WTC11 (cell line): ENCODE results near the gene CYP8B1. TPM values are rescaled to one million over a fixed set of nuclear protein-coding genes. Genes with fewer than 3 reads are reported as not detected.

Experiments
- ATAC-seq: fragments of 200-7000 bp; cut with Tn5 transposase; 2 replicates; pipeline ENCODE4 v1.10.0; 2021; ENCODE audit warnings: mild to moderate bottlenecking, moderate library complexity
- CTCF ChIA-PET: fragments of 300-600 bp; sonication (Branson Sonifier 250); formaldehyde crosslinking; loops from one replicate; lab custom pipeline; 2021; ENCODE audit warnings: antibody characterized with exemption; lab: Charles Lee
- POLR2A ChIA-PET: fragments of 350-600 bp; sonication (Branson Sonifier 250); formaldehyde crosslinking; loops from one replicate; lab custom pipeline; 2021; ENCODE audit warnings: antibody characterized with exemption; lab: Charles Lee
- DNase-seq: peaks from one replicate; pipeline ENCODE4 v3.0.0; 2021; ENCODE audit warnings: low spot score
- H3K27ac Mint-ChIP-seq: 2 replicates; pipeline ENCODE4 v1.8.0; 2021; ENCODE audit warnings: mixed read lengths
- H3K27me3 Mint-ChIP-seq: 2 replicates; pipeline ENCODE4 v1.8.0; 2021; ENCODE audit warnings: low read depth, mild to moderate bottlenecking, moderate library complexity, mixed read lengths
- H3K36me3 Mint-ChIP-seq: 2 replicates; pipeline ENCODE4 v1.8.0; 2021; ENCODE audit warnings: mixed read lengths
- H3K4me1 Mint-ChIP-seq: 2 replicates; pipeline ENCODE4 v1.8.0; 2022; ENCODE audit warnings: mixed read lengths
- H3K4me3 Mint-ChIP-seq: 2 replicates; pipeline ENCODE4 v1.8.0; 2021; ENCODE audit warnings: mild to moderate bottlenecking, moderate library complexity, mixed read lengths
- H3K9me3 Mint-ChIP-seq: 2 replicates; pipeline ENCODE4 v1.8.0; 2021; ENCODE audit warnings: mixed read lengths
- ARID4B ChIP-seq: sonication (generic); formaldehyde crosslinking; IDR thresholded peaks from 2 replicates; pipeline ENCODE4 v1.8.0; 2023; ENCODE audit warnings: missing genetic modification reagents, mild to moderate bottlenecking, borderline replicate concordance
- CTCF ChIP-seq: fragments of 200-600 bp; IDR thresholded peaks from 2 replicates; pipeline ENCODE4 v1.8.0; 2022; ENCODE audit warnings: antibody characterized with exemption
- E2F4 ChIP-seq: sonication (generic); formaldehyde crosslinking; IDR thresholded peaks from 2 replicates; pipeline ENCODE4 v1.8.1; 2022; ENCODE audit warnings: low read depth, mild to moderate bottlenecking, moderate library complexity, missing genetic modification reagents, borderline replicate concordance
- EMX1 ChIP-seq: fragments of 250-450 bp; sonication (Bioruptor Pico); IDR thresholded peaks from 2 replicates; pipeline ENCODE4 v1.8.0; 2021; ENCODE audit warnings: mild to moderate bottlenecking
- GABPB1 ChIP-seq: sonication (generic); formaldehyde crosslinking; IDR thresholded peaks from 2 replicates; pipeline ENCODE4 v1.8.1; 2023; ENCODE audit warnings: mild to moderate bottlenecking, missing genetic modification reagents
- IRF1 ChIP-seq: sonication (generic); formaldehyde crosslinking; IDR thresholded peaks from 2 replicates; pipeline ENCODE4 v1.8.0; 2023; ENCODE audit warnings: missing genetic modification reagents
- MYBL2 ChIP-seq: sonication (generic); formaldehyde crosslinking; IDR thresholded peaks from 2 replicates; pipeline ENCODE4 v1.8.1; 2023; ENCODE audit warnings: mild to moderate bottlenecking, moderate library complexity, missing genetic modification reagents
- NR3C1 ChIP-seq: sonication (generic); formaldehyde crosslinking; conservative IDR thresholded peaks from 2 replicates; pipeline ENCODE4 v1.8.1; 2023; ENCODE audit warnings: low read depth, mild to moderate bottlenecking, missing genetic modification reagents
- PRDM15 ChIP-seq: sonication (generic); formaldehyde crosslinking; IDR thresholded peaks from 2 replicates; pipeline ENCODE4 v1.8.0; 2022; ENCODE audit warnings: missing genetic modification reagents
- PREB ChIP-seq: sonication (generic); formaldehyde crosslinking; IDR thresholded peaks from 2 replicates; pipeline ENCODE4 v1.8.1; 2022; ENCODE audit warnings: mild to moderate bottlenecking, missing genetic modification reagents, moderate library complexity, borderline replicate concordance
- PRRX2 ChIP-seq: fragments of 250-450 bp; sonication (Bioruptor Pico); IDR thresholded peaks from 2 replicates; pipeline ENCODE4 v1.8.0; 2021; ENCODE audit warnings: mild to moderate bottlenecking
- SMAD3 ChIP-seq: sonication (generic); formaldehyde crosslinking; IDR thresholded peaks from 2 replicates; pipeline ENCODE4 v1.8.0; 2022; ENCODE audit warnings: missing genetic modification reagents, mild to moderate bottlenecking, borderline replicate concordance
- SP1 ChIP-seq: sonication (generic); formaldehyde crosslinking; conservative IDR thresholded peaks from 2 replicates; pipeline ENCODE4 v1.8.1; 2022; ENCODE audit warnings: missing genetic modification reagents
- TP53 ChIP-seq: sonication (generic); formaldehyde crosslinking; IDR thresholded peaks from 2 replicates; pipeline ENCODE4 v1.8.1; 2023; ENCODE audit warnings: mild to moderate bottlenecking, missing genetic modification reagents
- USF2 ChIP-seq: sonication (generic); formaldehyde crosslinking; IDR thresholded peaks from 2 replicates; pipeline ENCODE4 v1.8.1; 2023; ENCODE audit warnings: mild to moderate bottlenecking, missing genetic modification reagents, moderate library complexity
- ZNF263 ChIP-seq: sonication (generic); formaldehyde crosslinking; IDR thresholded peaks from 2 replicates; pipeline ENCODE4 v1.8.1; 2022; ENCODE audit warnings: low read depth, mild to moderate bottlenecking, moderate library complexity, missing genetic modification reagents
- total RNA-seq: library from RNA; stranded (reverse); gene quantifications from 3 replicates; pipeline ENCODE4 v1.2.3, GENCODE V29; 2021

Gene CYP8B1
- total RNA-seq, 1 experiment from 2014 or later = 0.13 TPM

GRCh38 chr3:42855547-42856380, 19.9 kb downstream of the CYP8B1 start:
- peaks cover 9% of the 10 kb centered on the region for H3K9me3 Mint-ChIP-seq
- H3K4me3 Mint-ChIP-seq = no peak overlapping the region
- H3K4me1 Mint-ChIP-seq = peaks cover 3% of the 10 kb centered on the region; the same call in 1 of the 2 replicates
- H3K36me3 Mint-ChIP-seq = no peaks in the 10 kb centered on the region; the same call in 1 of the 2 replicates
- ATAC-seq = no peak
- POLR2A ChIA-PET = no interaction called here
- no peak for TF ChIP-seq PREB
- peak; percentile 75 for TF ChIP-seq GABPB1 (CRISPR knock-in tag)
- no peak for DNase-seq
- CTCF ChIA-PET = interaction anchor here (1.2 to 1.3 kb wide), 2 partner anchors 16 to 25 kb away, joined by 3 to 4 read pairs; no protein-coding TSS in a partner anchor
- peaks cover 5% of the 10 kb centered on the region; the same call in 1 of the 2 replicates for H3K27me3 Mint-ChIP-seq
- no peak overlapping the region for H3K27ac Mint-ChIP-seq

- ATAC-seq (no peak), DNase-seq (no peak)
- peaks cover 9% of the 10 kb centered on the region for H3K9me3 Mint-ChIP-seq
- peaks cover 3% of the 10 kb centered on the region; the same call in 1 of the 2 replicates for H3K4me1 Mint-ChIP-seq
- H3K27ac Mint-ChIP-seq = no peak overlapping the region
- TF ChIP-seq ZNF263 (CRISPR knock-in tag) = no peak
- no peak for TF ChIP-seq SMAD3
- TF ChIP-seq EMX1 (CRISPR knock-in tag) = no peak
- no peak for TF ChIP-seq USF2 (CRISPR knock-in tag)
- no peak for TF ChIP-seq CTCF
- no peak for TF ChIP-seq TP53 (CRISPR knock-in tag)
- TF ChIP-seq NR3C1 (CRISPR knock-in tag) = no peak
- TF ChIP-seq E2F4 (CRISPR knock-in tag) = no peak
- no peak for TF ChIP-seq MYBL2 (CRISPR knock-in tag)
- TF ChIP-seq PRRX2 = no peak
- no peak for TF ChIP-seq PRDM15 (CRISPR knock-in tag)
- TF ChIP-seq SP1 (CRISPR knock-in tag) = no peak
- TF ChIP-seq IRF1 (CRISPR knock-in tag) = no peak
- no peak for TF ChIP-seq ARID4B (CRISPR knock-in tag)
- ChIA-PET POLR2A (no interaction called here), CTCF (no interaction called here)
- no peak overlapping the region for H3K4me3 Mint-ChIP-seq
- H3K27me3 Mint-ChIP-seq = peaks cover 2% of the 10 kb centered on the region; the same call in 1 of the 2 replicates
- H3K36me3 Mint-ChIP-seq = no peaks in the 10 kb centered on the region; the same call in 1 of the 2 replicates
These were observed 20.5 kb downstream of the CYP8B1 start for GRCh38 chr3:42855219-42855546.
